H9 (cell line): ENCODE results near the gene GPR155. TPM values are rescaled to one million over a fixed set of nuclear protein-coding genes. Genes with fewer than 3 reads are reported as not detected.
A peak's percentile ranks its signal among the peaks of the same experiment; 100 is the strongest.

Source experiments
- DNase-seq: peaks from one replicate; pipeline ENCODE4 v3.0.0-alpha.2; 2017
- H2AFZ ChIP-seq: one replicate; pipeline ENCODE4 v1.6.1; 2013; ENCODE audit warnings: mild to moderate bottlenecking, low read length, control low read depth, moderate library complexity
- H2AK5ac ChIP-seq: 2 replicates; pipeline ENCODE4 v1.6.1; 2013; ENCODE audit warnings: low read length, control low read depth, mixed read lengths; ENCODE audit not compliant: insufficient read length
- H2BK120ac ChIP-seq: one replicate; pipeline ENCODE4 v1.6.1; 2013; ENCODE audit warnings: low read depth, mild to moderate bottlenecking, low read length, control low read depth, inconsistent platforms; ENCODE audit not compliant: poor library complexity, severe bottlenecking
- H2BK12ac ChIP-seq: 2 replicates; pipeline ENCODE4 v1.6.1; 2013; ENCODE audit warnings: low read length, control low read depth, mixed read lengths, low read depth; ENCODE audit not compliant: insufficient read length
- H2BK15ac ChIP-seq: 2 replicates; pipeline ENCODE4 v1.6.1; 2013; ENCODE audit warnings: low read depth, low read length, control low read depth
- H2BK20ac ChIP-seq: one replicate; pipeline ENCODE4 v1.6.1; 2013; ENCODE audit warnings: low read depth, mild to moderate bottlenecking, low read length, control low read depth, inconsistent platforms; ENCODE audit not compliant: poor library complexity, severe bottlenecking
- H2BK5ac ChIP-seq: 2 replicates; pipeline ENCODE4 v1.6.1; 2013; ENCODE audit warnings: low read length, control low read depth, mixed read lengths; ENCODE audit not compliant: insufficient read length
- H3K14ac ChIP-seq: 2 replicates; pipeline ENCODE4 v1.6.1; 2013; ENCODE audit warnings: low read length, control low read depth; ENCODE audit not compliant: insufficient read depth
- H3K18ac ChIP-seq: 2 replicates; pipeline ENCODE4 v1.6.1; 2013; ENCODE audit warnings: low read depth, mild to moderate bottlenecking, mixed read lengths, low read length, control low read depth; ENCODE audit not compliant: insufficient read length
- H3K23ac ChIP-seq: 2 replicates; pipeline ENCODE4 v1.6.1; 2013; ENCODE audit warnings: low read length, control low read depth, mixed read lengths, low read depth; ENCODE audit not compliant: insufficient read length
- H3K23me2 ChIP-seq: 2 replicates; pipeline ENCODE4 v1.6.1; 2013; ENCODE audit warnings: low read depth, mild to moderate bottlenecking, mixed read lengths, low read length, control low read depth; ENCODE audit not compliant: insufficient read length, poor library complexity, severe bottlenecking
- H3K27ac ChIP-seq: 2 replicates; pipeline ENCODE4 v1.5.1; 2013; ENCODE audit warnings: low read length, control low read depth, mixed read lengths, low read depth; ENCODE audit not compliant: insufficient read length
- H3K27me3 ChIP-seq: 2 replicates; pipeline ENCODE4 v1.6.1; 2013; ENCODE audit warnings: low read length, control low read depth, inconsistent platforms; ENCODE audit not compliant: insufficient read depth
- H3K4ac ChIP-seq: 2 replicates; pipeline ENCODE4 v1.6.1; 2013; ENCODE audit warnings: low read depth, mild to moderate bottlenecking, control low read depth, inconsistent platforms, low read length, moderate library complexity
- H3K4me1 ChIP-seq: 2 replicates; pipeline ENCODE4 v1.6.1; 2013; ENCODE audit warnings: low read length, control low read depth, inconsistent platforms; ENCODE audit not compliant: insufficient read depth
- H3K4me2 ChIP-seq: 2 replicates; pipeline ENCODE4 v1.6.1; 2013; ENCODE audit warnings: low read length, control low read depth, mixed read lengths; ENCODE audit not compliant: insufficient read length, insufficient read depth
- H3K56ac ChIP-seq: 2 replicates; pipeline ENCODE4 v1.6.1; 2013; ENCODE audit warnings: low read depth, mild to moderate bottlenecking, mixed read lengths, low read length, control low read depth; ENCODE audit not compliant: insufficient read length
- H3K79me1 ChIP-seq: 2 replicates; pipeline ENCODE4 v1.6.1; 2013; ENCODE audit warnings: low read depth, mild to moderate bottlenecking, moderate library complexity, low read length, control low read depth, inconsistent platforms; ENCODE audit not compliant: insufficient read depth, poor library complexity, severe bottlenecking
- H3K79me2 ChIP-seq: 2 replicates; pipeline ENCODE4 v1.6.1; 2013; ENCODE audit warnings: low read length, control low read depth, inconsistent platforms; ENCODE audit not compliant: insufficient read depth
- H3K9ac ChIP-seq: 2 replicates; pipeline ENCODE4 v1.6.1; 2013; ENCODE audit warnings: low read length, control low read depth, mixed read lengths; ENCODE audit not compliant: insufficient read length; ENCODE audit errors: extremely low read depth
- H3K9me3 ChIP-seq: one replicate; pipeline ENCODE4 v1.6.1; 2013; ENCODE audit warnings: low read depth, low read length, inconsistent platforms; ENCODE audit not compliant: control insufficient read depth
- H3T11ph ChIP-seq: one replicate; pipeline ENCODE4 v1.6.1; 2013; ENCODE audit warnings: mild to moderate bottlenecking, low read length, control low read depth, inconsistent platforms
- H4K20me1 ChIP-seq: one replicate; pipeline ENCODE4 v1.6.1; 2013; ENCODE audit not compliant: control insufficient read depth, insufficient read length, insufficient read depth
- H4K5ac ChIP-seq: 2 replicates; pipeline ENCODE4 v1.6.1; 2013; ENCODE audit warnings: low read depth, mild to moderate bottlenecking, mixed read lengths, low read length, control low read depth; ENCODE audit not compliant: insufficient read length
- H4K8ac ChIP-seq: replicated peaks from 2 replicates; pipeline ENCODE4 v1.6.1; 2013; ENCODE audit warnings: low read length, control low read depth, mixed read lengths, low read depth; ENCODE audit not compliant: insufficient read length
- H4K91ac ChIP-seq: 2 replicates; pipeline ENCODE4 v1.6.1; 2013; ENCODE audit warnings: low read depth, mild to moderate bottlenecking, moderate library complexity, mixed read lengths, low read length, control low read depth; ENCODE audit not compliant: insufficient read length
- H3K27ac Mint-ChIP-seq, 3 experiments: 2 replicates in 2 of 3; 3 replicates in 1 of 3; pipeline ENCODE4 v1.8.0; 2020 to 2021; ENCODE audit warnings: mixed read lengths in 3 of 3, mild to moderate bottlenecking in 1 of 3, moderate library complexity in 1 of 3
- H3K27me3 Mint-ChIP-seq: 2 replicates; pipeline ENCODE4 v1.8.0; 2021; ENCODE audit warnings: low read depth, mild to moderate bottlenecking, moderate library complexity, mixed read lengths
- H3K36me3 Mint-ChIP-seq, 3 experiments: 2 replicates in 2 of 3; 3 replicates in 1 of 3; pipeline ENCODE4 v1.8.0; 2020 to 2021; ENCODE audit warnings: low read depth in 3 of 3, mixed read lengths in 3 of 3; ENCODE audit not compliant: insufficient read depth in 1 of 3
- H3K4me1 Mint-ChIP-seq, 2 experiments: 2 replicates each; pipeline ENCODE4 v1.8.0; 2020; ENCODE audit warnings: mixed read lengths in 2 of 2
- H3K4me3 Mint-ChIP-seq, 2 experiments: 2 replicates in 1 of 2; 3 replicates in 1 of 2; pipeline ENCODE4 v1.8.0; 2020 to 2021; ENCODE audit warnings: mild to moderate bottlenecking in 2 of 2, mixed read lengths in 2 of 2, moderate library complexity in 1 of 2
- H3K9me3 Mint-ChIP-seq, 2 experiments: 2 replicates in 1 of 2; 3 replicates in 1 of 2; pipeline ENCODE4 v1.8.0; 2020; ENCODE audit warnings: mild to moderate bottlenecking in 2 of 2, mixed read lengths in 2 of 2, moderate library complexity in 1 of 2
- WGBS: extraction: QIAGEN DNeasy Blood & Tissue Kit; methylation state at CpG from one replicate; pipeline ENCODE4 v1.1.7; 2013; ENCODE audit warnings: missing lambda C conversion rate, low lambda C conversion rate, mixed read lengths; ENCODE audit not compliant: insufficient read length; ENCODE audit errors: extremely low coverage; 5-methylcytosine and 5-hydroxymethylcytosine counted together
- total RNA-seq: library from RNA; stranded (reverse); gene quantifications from 2 replicates; pipeline ENCODE4 v1.2.1, GENCODE V29; 2021
- TF ChIP-seq, protein P1 (sequence below): fragments of 200-600 bp; sonication (generic); conservative IDR thresholded peaks from 3 replicates; pipeline ENCODE4 v1.8.0; 2021; ENCODE audit warnings: antibody characterized with exemption, mild to moderate bottlenecking

The GPR155 gene
- total RNA-seq, 1 experiment from 2014 or later = 0.35 TPM

DNA sequence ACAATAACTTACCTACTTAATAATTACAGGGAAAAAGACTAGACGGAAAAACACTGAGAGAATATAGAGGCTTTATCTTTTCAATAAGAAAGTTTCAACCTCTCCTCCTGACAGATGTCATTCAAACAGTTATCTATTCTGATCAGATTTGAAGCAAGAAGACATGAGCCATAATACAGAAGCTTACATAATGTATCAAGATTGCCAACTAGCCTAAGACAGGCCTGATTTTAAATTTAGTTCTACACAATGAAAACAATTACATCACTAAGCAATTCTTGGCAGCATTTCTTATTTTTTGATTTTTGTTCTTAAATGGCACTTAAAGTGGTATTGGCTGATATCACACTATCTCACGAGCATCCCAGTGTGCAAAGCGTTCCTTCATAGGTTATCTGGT, 41.6 kb downstream of the GPR155 start:
- no peak for DNase-seq
- Histone ChIP-seq H2BK20ac (no peak overlapping the region), H2AFZ (no peak overlapping the region), H3K27ac (no peak overlapping the region), H2BK5ac (no peak overlapping the region), H3K56ac (no peak overlapping the region), H2BK12ac (no peak overlapping the region), H3K4ac (no peak overlapping the region), H3K23ac (no peak overlapping the region), H3K4me2 (no peak overlapping the region), H3T11ph (no peak overlapping the region), H2AK5ac (no peak overlapping the region), H4K5ac (no peak overlapping the region), H3K9ac (no peak overlapping the region), H3K18ac (no peak overlapping the region), H3K14ac (no peak overlapping the region), H4K8ac (no peak overlapping the region), H4K20me1 (no peaks in the 10 kb centered on the region), H3K27me3 (no peaks in the 10 kb centered on the region), H3K79me1 (no peaks in the 10 kb centered on the region), H3K23me2 (no peaks in the 10 kb centered on the region), H4K91ac (no peak overlapping the region), H3K4me1 (no peaks in the 10 kb centered on the region; the same call in 1 of the 2 replicates), H3K9me3 (no peaks in the 10 kb centered on the region), H2BK15ac (no peak overlapping the region), H2BK120ac (no peak overlapping the region), H3K79me2 (no peaks in the 10 kb centered on the region)
- peaks cover 0 to 2% of the 10 kb centered on the region in 2 experiments; a peak in 1 of 5 replicates for H3K9me3 Mint-ChIP-seq
- H3K36me3 Mint-ChIP-seq = no peaks in the 10 kb centered on the region
- H3K27me3 Mint-ChIP-seq = no peaks in the 10 kb centered on the region
- TF ChIP-seq, protein P1, sequence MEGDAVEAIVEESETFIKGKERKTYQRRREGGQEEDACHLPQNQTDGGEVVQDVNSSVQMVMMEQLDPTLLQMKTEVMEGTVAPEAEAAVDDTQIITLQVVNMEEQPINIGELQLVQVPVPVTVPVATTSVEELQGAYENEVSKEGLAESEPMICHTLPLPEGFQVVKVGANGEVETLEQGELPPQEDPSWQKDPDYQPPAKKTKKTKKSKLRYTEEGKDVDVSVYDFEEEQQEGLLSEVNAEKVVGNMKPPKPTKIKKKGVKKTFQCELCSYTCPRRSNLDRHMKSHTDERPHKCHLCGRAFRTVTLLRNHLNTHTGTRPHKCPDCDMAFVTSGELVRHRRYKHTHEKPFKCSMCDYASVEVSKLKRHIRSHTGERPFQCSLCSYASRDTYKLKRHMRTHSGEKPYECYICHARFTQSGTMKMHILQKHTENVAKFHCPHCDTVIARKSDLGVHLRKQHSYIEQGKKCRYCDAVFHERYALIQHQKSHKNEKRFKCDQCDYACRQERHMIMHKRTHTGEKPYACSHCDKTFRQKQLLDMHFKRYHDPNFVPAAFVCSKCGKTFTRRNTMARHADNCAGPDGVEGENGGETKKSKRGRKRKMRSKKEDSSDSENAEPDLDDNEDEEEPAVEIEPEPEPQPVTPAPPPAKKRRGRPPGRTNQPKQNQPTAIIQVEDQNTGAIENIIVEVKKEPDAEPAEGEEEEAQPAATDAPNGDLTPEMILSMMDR = no peak
- H3K27ac Mint-ChIP-seq = peak overlapping the region in 1 of 3 experiments; percentile 45; a peak in 3 of 7 replicates
- no peak overlapping the region for H3K4me3 Mint-ChIP-seq
- H3K4me1 Mint-ChIP-seq = peaks cover 14 to 20% of the 10 kb centered on the region in 2 experiments
- WGBS = no CpG with 5 or more reads among the region's 3 CpGs
